Endodermal cell (in vitro differentiated cells): Measurements from ENCODE around the gene ELL2. TPM values are rescaled to one million over a fixed set of nuclear protein-coding genes. Genes with fewer than 3 reads are reported as not detected.

Experiments used
- DNase-seq: peaks from one replicate; pipeline ENCODE4 v3.0.0-alpha.2; 2017
- H3K27ac ChIP-seq: 2 replicates; pipeline ENCODE4 v1.5.1; 2013; ENCODE audit warnings: mild to moderate bottlenecking, low read depth, low read length, moderate library complexity
- H3K27me3 ChIP-seq: 2 replicates; pipeline ENCODE4 v1.6.1; 2013; ENCODE audit warnings: mild to moderate bottlenecking, low read length, moderate library complexity; ENCODE audit not compliant: insufficient read depth, control insufficient read depth, poor library complexity, severe bottlenecking
- H3K36me3 ChIP-seq: 2 replicates; pipeline ENCODE4 v1.7.0; 2013; ENCODE audit warnings: mild to moderate bottlenecking, low read length, moderate library complexity; ENCODE audit not compliant: control insufficient read depth, insufficient read depth
- H3K4me1 ChIP-seq: one replicate; pipeline ENCODE4 v1.7.0; 2013; ENCODE audit warnings: low read length; ENCODE audit not compliant: control insufficient read depth, insufficient read depth
- H3K4me3 ChIP-seq: 2 replicates; pipeline ENCODE4 v1.5.1; 2013; ENCODE audit warnings: mild to moderate bottlenecking, low read length, moderate library complexity
- H3K9ac ChIP-seq: 2 replicates; pipeline ENCODE4 v1.6.1; 2013; ENCODE audit warnings: mild to moderate bottlenecking, low read length, moderate library complexity; ENCODE audit not compliant: poor library complexity, severe bottlenecking; ENCODE audit errors: extremely low read depth
- H3K9me3 ChIP-seq: 2 replicates; pipeline ENCODE4 v1.6.1; 2013; ENCODE audit warnings: mild to moderate bottlenecking, low read length, moderate library complexity; ENCODE audit not compliant: control insufficient read depth
- H3K27ac Mint-ChIP-seq: 2 replicates; pipeline ENCODE4 v1.8.0; 2020; ENCODE audit warnings: mixed read lengths
- H3K27me3 Mint-ChIP-seq: 2 replicates; pipeline ENCODE4 v1.8.0; 2021; ENCODE audit warnings: mild to moderate bottlenecking, mixed read lengths; ENCODE audit not compliant: insufficient read depth
- H3K36me3 Mint-ChIP-seq: 2 replicates; pipeline ENCODE4 v1.8.0; 2020; ENCODE audit warnings: low read depth, mixed read lengths
- H3K4me1 Mint-ChIP-seq: 2 replicates; pipeline ENCODE4 v1.8.0; 2020; ENCODE audit warnings: mixed read lengths
- H3K4me3 Mint-ChIP-seq: 2 replicates; pipeline ENCODE4 v1.8.0; 2020; ENCODE audit warnings: mild to moderate bottlenecking, moderate library complexity, mixed read lengths
- H3K9me3 Mint-ChIP-seq: 2 replicates; pipeline ENCODE4 v1.8.0; 2020; ENCODE audit warnings: mild to moderate bottlenecking, mixed read lengths
- CTCF ChIP-seq: fragments of 200-600 bp; sonication (generic); conservative IDR thresholded peaks from 2 replicates; pipeline ENCODE4 v1.5.0; 2021; ENCODE audit warnings: antibody characterized with exemption, mild to moderate bottlenecking
- WGBS, 2 experiments: methylation state at CpG; one replicate each; pipeline versions ENCODE4 v1.1.5 to v1.1.7; 2013; ENCODE audit warnings: missing lambda C conversion rate in 2 of 2, mixed read lengths in 1 of 2; ENCODE audit not compliant: insufficient coverage in 1 of 2, insufficient read length in 1 of 2; 5-methylcytosine and 5-hydroxymethylcytosine counted together
- total RNA-seq, 2 donors: library from RNA; stranded (reverse); fragmentation: NEBNext Ultra II Directional in 1 of 2; extraction: Animal tissue kit (Norgen Biotek cat#: 25700) in 1 of 2; gene quantifications; 2 replicates in 1 of 2; 3 replicates in 1 of 2; pipeline ENCODE4 v1.2.1, GENCODE V29; 2021

Gene ELL2
- total RNA-seq, 2 donors from 2014 or later, result 28.6 to 44.1 TPM

- no peak overlapping the region for H3K4me3 ChIP-seq
- 96 to 100% methylated on average over 2 of the region's 2 CpGs for WGBS, 2 experiments
- peaks cover 94% of the 10 kb centered on the region for H3K36me3 ChIP-seq
- no peaks in the 10 kb centered on the region for H3K4me1 ChIP-seq
- no peak for TF ChIP-seq CTCF
- Mint-ChIP-seq H3K4me1 (peaks cover 14% of the 10 kb centered on the region), H3K27me3 (no peaks in the 10 kb centered on the region), H3K9me3 (no peaks in the 10 kb centered on the region), H3K36me3 (peaks cover 30% of the 10 kb centered on the region), H3K27ac (no peak overlapping the region), H3K4me3 (no peak overlapping the region)
- H3K27ac ChIP-seq, result no peak overlapping the region
- no peak overlapping the region for H3K9ac ChIP-seq
- no peak for DNase-seq
- no peaks in the 10 kb centered on the region for H3K9me3 ChIP-seq
- no peaks in the 10 kb centered on the region for H3K27me3 ChIP-seq
Measured at GRCh38 chr5:95891499-95891898, 70.2 kb downstream of the ELL2 start.

DNA sequence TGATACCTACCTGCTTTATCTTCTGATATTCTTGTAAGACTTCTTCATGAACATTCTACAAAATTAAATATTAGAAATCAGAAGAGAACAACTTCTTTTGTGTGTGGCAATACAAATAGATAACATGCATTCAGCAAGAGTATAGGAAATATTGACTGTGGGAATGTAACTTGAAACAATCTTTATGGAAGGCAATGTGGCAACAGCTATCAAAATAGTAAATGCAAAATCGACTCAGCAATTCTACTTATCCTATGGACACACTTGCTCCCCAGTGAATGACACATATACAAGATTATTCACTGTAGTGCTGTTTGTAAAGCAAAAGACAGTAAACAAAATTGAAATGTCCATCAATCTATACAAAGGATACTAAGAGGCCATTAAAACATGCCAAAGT, 72.6 kb downstream of the ELL2 start:
- Mint-ChIP-seq H3K4me1 (peaks cover 16% of the 10 kb centered on the region), H3K36me3 (peaks cover 14% of the 10 kb centered on the region), H3K27ac (no peak overlapping the region), H3K9me3 (no peaks in the 10 kb centered on the region), H3K27me3 (no peaks in the 10 kb centered on the region), H3K4me3 (no peak overlapping the region)
- H3K27me3 ChIP-seq, result no peaks in the 10 kb centered on the region
- H3K9ac ChIP-seq, result no peak overlapping the region
- no peak overlapping the region for H3K27ac ChIP-seq
- H3K4me1 ChIP-seq, result no peaks in the 10 kb centered on the region
- no peaks in the 10 kb centered on the region for H3K9me3 ChIP-seq
- H3K36me3 ChIP-seq, result peaks cover 83% of the 10 kb centered on the region
- no peak for DNase-seq
- WGBS, 2 experiments, result 88% methylated on average over 1 of the region's 1 CpG; no CpG with 5 or more reads in 1 of the 2 experiments
- H3K4me3 ChIP-seq, result no peak overlapping the region
- no peak for TF ChIP-seq CTCF

DNA sequence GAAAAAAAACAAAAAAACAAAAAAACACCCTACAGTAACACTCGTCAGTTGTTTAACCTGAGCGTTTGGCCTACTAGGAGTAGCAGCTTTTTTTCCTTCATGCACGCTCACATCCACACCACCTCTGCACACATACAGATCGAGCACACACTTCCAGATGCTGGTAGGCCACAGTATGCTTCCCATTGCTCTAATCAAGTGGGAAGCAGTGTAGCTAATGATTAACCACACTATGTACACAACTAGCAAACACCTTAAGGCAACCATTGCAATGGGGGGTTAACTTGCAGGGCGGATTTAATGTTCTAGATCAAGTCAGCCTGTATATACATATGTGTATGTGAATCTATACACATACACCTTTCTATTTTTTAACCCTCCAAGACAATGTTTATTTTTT, 73.7 kb downstream of the ELL2 start:
- no peak overlapping the region for H3K4me3 Mint-ChIP-seq
- peaks cover 23% of the 10 kb centered on the region for H3K4me1 Mint-ChIP-seq
- Histone ChIP-seq H3K4me3 (no peak overlapping the region), H3K27ac (no peak overlapping the region), H3K9me3 (no peaks in the 10 kb centered on the region), H3K4me1 (no peaks in the 10 kb centered on the region), H3K9ac (no peak overlapping the region), H3K36me3 (peaks cover 72% of the 10 kb centered on the region), H3K27me3 (no peaks in the 10 kb centered on the region)
- TF ChIP-seq CTCF, result no peak
- H3K27ac Mint-ChIP-seq, result peak overlapping the region; percentile 2
- 91% methylated on average over 4 of the region's 5 CpGs; no CpG with 5 or more reads in 1 of the 2 experiments for WGBS, 2 experiments
- H3K27me3 Mint-ChIP-seq, result no peaks in the 10 kb centered on the region
- DNase-seq, result no peak
- no peaks in the 10 kb centered on the region for H3K9me3 Mint-ChIP-seq
- peaks cover 12% of the 10 kb centered on the region for H3K36me3 Mint-ChIP-seq
